RWPE1 (cell line): ENCODE results near the gene TM2D3.

ENCODE experiments used
- CTCF ChIA-PET: fragments of 350-600 bp; sonication (Branson Sonifier 250); formaldehyde crosslinking; extraction: SDS; loops from one replicate; lab custom pipeline; 2021; lab: Yijun Ruan, JAX
- POLR2A ChIA-PET: fragments of 400-600 bp; formaldehyde crosslinking; extraction: SDS; loops from one replicate; lab custom pipeline; 2020; ENCODE audit warnings: antibody characterized with exemption; ENCODE audit not compliant: low non-redundant PET; lab: Yijun Ruan, JAX
- DNase-seq: peaks from one replicate; pipeline ENCODE4 v3.0.0; 2012; ENCODE audit warnings: low spot score
- H3K27ac ChIP-seq: fragments of 450-650 bp; 2 replicates; pipeline ENCODE4 v1.5.1; 2017
- TF ChIP-seq, protein P1 (sequence below): fragments of 450-650 bp; conservative IDR thresholded peaks from 2 replicates; pipeline ENCODE4 v1.5.1; 2017; ENCODE audit warnings: low read depth, mild to moderate bottlenecking

TM2D3 gene

DNA sequence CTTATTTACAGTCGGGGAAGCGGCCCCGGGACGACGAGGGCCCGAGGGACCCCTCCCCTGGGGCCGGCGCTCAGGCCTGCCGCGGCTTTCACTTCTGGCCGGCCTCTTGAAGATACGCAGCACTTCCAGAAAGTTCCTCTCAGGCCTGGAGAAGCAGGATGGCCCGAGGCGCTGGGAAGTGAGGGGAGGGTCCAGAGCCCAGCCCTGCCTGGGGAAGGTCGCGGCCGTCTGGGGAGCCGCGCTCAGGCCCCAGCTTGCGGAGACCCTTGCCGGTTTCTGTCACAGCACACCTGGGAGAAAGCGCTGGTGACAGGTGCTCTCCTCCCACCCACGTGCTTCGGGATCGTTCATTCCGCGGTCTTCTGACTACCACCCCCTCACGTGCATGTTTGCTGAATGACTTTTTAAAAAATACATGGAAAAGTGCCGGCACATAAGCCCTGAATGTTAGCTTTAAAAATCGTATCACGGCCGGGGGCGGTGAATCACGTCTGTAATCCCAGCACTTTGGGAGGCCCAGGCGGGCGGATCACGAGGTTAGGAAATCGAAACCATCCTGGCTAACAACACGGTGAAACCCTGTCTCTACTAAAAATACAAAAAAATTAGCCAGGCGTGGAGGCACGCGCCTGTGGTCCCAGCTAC lies 727 bp upstream of the TM2D3 start:
- ChIA-PET CTCF (interaction anchor here (0.6 to 0.8 kb wide), 3 partner anchors 11 to 1998 kb away, joined by 3 read pairs; no protein-coding TSS in a partner anchor), POLR2A (interaction anchor here (0.6 kb wide), 1 partner anchor 540 kb away, joined by 3 read pairs; no protein-coding TSS in a partner anchor)
- peak; percentile 39 for DNase-seq
- H3K27ac ChIP-seq = peak overlapping the region; percentile 97
- TF ChIP-seq, protein P1, sequence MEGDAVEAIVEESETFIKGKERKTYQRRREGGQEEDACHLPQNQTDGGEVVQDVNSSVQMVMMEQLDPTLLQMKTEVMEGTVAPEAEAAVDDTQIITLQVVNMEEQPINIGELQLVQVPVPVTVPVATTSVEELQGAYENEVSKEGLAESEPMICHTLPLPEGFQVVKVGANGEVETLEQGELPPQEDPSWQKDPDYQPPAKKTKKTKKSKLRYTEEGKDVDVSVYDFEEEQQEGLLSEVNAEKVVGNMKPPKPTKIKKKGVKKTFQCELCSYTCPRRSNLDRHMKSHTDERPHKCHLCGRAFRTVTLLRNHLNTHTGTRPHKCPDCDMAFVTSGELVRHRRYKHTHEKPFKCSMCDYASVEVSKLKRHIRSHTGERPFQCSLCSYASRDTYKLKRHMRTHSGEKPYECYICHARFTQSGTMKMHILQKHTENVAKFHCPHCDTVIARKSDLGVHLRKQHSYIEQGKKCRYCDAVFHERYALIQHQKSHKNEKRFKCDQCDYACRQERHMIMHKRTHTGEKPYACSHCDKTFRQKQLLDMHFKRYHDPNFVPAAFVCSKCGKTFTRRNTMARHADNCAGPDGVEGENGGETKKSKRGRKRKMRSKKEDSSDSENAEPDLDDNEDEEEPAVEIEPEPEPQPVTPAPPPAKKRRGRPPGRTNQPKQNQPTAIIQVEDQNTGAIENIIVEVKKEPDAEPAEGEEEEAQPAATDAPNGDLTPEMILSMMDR = no peak

- TF ChIP-seq, protein P1 = no peak
- CTCF ChIA-PET = interaction anchor here (0.5 to 1.1 kb wide), 4 partner anchors 10 to 356 kb away, joined by 3 to 6 read pairs (median 4); no protein-coding TSS in a partner anchor
- H3K27ac ChIP-seq = peak overlapping the region; percentile 97
- DNase-seq = peak; percentile 66
- POLR2A ChIA-PET = no interaction called here
Observed at GRCh38 chr15:101651554-101652097, 555 bp downstream of the TM2D3 start.

GRCh38 chr15:101650145-101650544 lies 2.0 kb downstream of the TM2D3 start:
- H3K27ac ChIP-seq = no peak overlapping the region
- DNase-seq = no peak
- ChIA-PET POLR2A (no interaction called here), CTCF (interaction anchor here (1.1 kb wide), 1 partner anchor 9 kb away, joined by 5 read pairs; no protein-coding TSS in a partner anchor)
- TF ChIP-seq, protein P1 = no peak

GRCh38 chr15:101648356-101648755 lies 3.8 kb downstream of the TM2D3 start:
- ChIA-PET CTCF (interaction anchor here (0.7 kb wide), 1 partner anchor 353 kb away, joined by 3 read pairs; no protein-coding TSS in a partner anchor), POLR2A (no interaction called here)
- no peak for DNase-seq
- peak overlapping the region; percentile 40; the same call in 1 of the 2 replicates for H3K27ac ChIP-seq
- TF ChIP-seq, protein P1 = no peak

DNA sequence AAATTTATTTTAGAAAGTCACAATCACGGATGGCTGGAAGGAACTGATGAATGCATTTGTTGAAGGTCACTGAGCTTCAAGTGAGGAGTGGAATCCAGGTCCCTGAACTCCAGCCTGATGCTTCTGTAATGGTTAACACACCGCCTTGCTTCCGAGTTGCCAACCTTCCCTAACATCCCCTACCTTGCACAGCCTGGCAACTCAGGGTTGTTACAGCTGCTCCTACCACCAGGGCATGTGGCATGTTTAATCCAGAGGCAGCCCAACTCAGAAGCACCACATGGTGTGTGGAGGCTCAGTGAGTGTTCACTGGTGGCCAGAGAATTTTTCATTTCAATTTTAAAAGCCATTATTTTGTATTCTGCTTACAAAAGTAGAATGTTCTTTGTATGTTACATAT lies 4.9 kb downstream of the TM2D3 start:
- POLR2A ChIA-PET = no interaction called here
- CTCF ChIA-PET = interaction anchor here (0.6 kb wide), 1 partner anchor 28 kb away, joined by 5 read pairs; no protein-coding TSS in a partner anchor
- H3K27ac ChIP-seq = no peak overlapping the region
- no peak for DNase-seq
- TF ChIP-seq, protein P1 = no peak

DNA sequence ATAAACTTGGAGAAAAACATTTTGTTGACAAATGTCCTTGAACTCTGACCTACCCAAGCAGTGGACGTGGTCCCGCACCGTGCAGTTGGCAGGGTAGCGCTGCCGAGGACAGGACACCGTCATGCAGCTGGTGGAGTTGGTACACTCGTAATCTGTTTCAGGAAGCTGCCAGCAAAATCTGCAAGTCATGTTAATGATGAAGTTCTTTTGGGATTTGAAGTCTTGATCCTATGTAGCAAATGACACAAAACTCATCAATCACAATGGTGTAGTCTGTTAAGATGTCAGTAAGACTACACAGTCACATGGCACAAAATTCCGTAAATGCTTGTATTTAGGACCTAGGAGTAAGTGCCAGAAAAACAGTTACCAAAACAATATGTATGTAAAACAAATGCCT lies 5.5 kb downstream of the TM2D3 start:
- DNase-seq = no peak
- ChIA-PET CTCF (no interaction called here), POLR2A (no interaction called here)
- no peak overlapping the region for H3K27ac ChIP-seq
- TF ChIP-seq, protein P1 = no peak
